ENCODE data around the gene TEX26. TPM values are rescaled to one million over a fixed set of nuclear protein-coding genes. Genes with fewer than 3 reads are reported as not detected.

Gene TEX26
- total and polyA plus RNA-seq, 7 experiments from 2014 or later, result not detected

DNA sequence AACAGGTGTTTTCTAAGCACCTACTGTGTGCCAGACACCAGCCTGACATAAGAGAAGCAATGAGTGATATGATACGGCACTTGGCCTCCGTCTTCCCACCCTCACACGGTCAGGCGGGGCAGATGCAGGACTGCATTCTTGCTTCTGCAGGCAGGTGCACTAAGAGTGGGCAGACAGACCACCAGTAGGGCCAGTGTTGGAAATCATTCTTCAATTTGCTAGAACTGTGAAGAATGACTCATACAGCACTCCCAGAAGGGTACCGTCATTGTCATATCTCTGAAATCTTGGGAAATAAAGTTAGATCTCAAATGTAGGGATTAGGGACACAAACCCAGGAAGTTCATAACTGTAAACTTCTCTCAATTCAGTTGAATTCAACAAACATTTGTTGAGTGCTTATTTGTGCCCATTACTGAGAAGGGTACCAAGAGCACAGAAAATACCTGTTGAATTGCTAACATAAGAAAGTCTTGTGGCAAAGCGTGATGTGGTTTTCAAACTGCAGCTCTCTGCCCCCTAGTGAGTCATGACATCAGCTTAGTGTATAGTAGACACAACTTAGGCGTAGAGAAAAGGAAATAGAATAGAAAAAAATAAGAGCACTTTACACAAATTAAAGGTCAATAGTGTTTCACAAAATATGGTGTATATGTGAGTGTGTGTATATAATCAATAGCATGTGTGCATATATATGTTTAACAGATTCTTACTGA lies 76.1 kb downstream of the TEX26 start:
- intact Hi-C loops (cut with micrococcal nuclease), result no loop called here
- Histone ChIP-seq H3K27me3 (ENCODE audit: control insufficient read depth in 2 of 2, insufficient read depth in 2 of 2, low read length in 2 of 2) (no peaks in the 10 kb centered on the region), H3K9me3 (ENCODE audit: control insufficient read depth in 2 of 3, low read length in 3 of 3) (no peaks in the 10 kb centered on the region), H3K4me1 (ENCODE audit: control insufficient read depth in 2 of 2, insufficient read depth in 2 of 2, low read length in 2 of 2) (no peaks in the 10 kb centered on the region), H3K27ac (ENCODE audit: low read depth, low read length) (no peak overlapping the region), H3K4me3 (ENCODE audit: low read length) (no peak overlapping the region), H3K36me3 (ENCODE audit: control insufficient read depth in 2 of 3, insufficient read depth in 3 of 3, low read length in 3 of 3) (no peaks in the 10 kb centered on the region)
- ATAC-seq, result no peak
- Mint-ChIP-seq H3K4me3 (no peak overlapping the region), H3K27ac (no peak overlapping the region), H3K36me3 (no peaks in the 10 kb centered on the region), H3K27me3 (peaks cover 20 to 52% (median 22%) of the 10 kb centered on the region in 5 donors), H3K9me3 (peaks cover 0 to 3% (median 0%) of the 10 kb centered on the region in 11 donors), H3K4me1 (no peaks in the 10 kb centered on the region)
- ChIA-PET CTCF (no interaction called here), POLR2A (no interaction called here)
- no peak for DNase-seq

DNA sequence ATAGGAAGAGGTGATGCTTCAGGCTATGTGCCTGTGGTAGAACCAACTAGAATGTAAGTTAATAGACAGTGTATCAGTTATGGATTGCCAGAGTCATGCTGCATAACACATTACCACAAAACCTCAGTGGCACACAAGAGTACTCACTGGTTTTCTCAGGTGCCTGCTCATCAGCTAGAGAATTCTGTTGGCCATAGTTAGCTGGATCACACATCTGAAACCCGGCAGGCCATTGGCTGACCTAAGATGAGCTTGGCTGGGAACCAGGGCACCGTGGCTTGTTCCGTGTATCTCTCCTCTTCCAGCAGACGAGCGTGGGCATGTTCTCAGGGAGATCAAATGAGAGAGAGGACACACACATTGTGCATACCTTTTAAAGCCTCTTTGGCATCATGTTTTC lies 76.7 kb downstream of the TEX26 start:
- no peaks in the 10 kb centered on the region for H3K4me1 Mint-ChIP-seq
- CTCF ChIA-PET, result no interaction called here
- no peak overlapping the region for H3K27ac Mint-ChIP-seq
- H3K27ac ChIP-seq (ENCODE audit: low read depth, low read length), result no peak overlapping the region
- H3K27me3 Mint-ChIP-seq, result peaks cover 21 to 57% (median 25%) of the 10 kb centered on the region in 5 donors
- H3K4me1 ChIP-seq (ENCODE audit: control insufficient read depth in 2 of 2, insufficient read depth in 2 of 2, low read length in 2 of 2), result no peaks in the 10 kb centered on the region
- no peak overlapping the region for H3K4me3 ChIP-seq (ENCODE audit: low read length)
- H3K27me3 ChIP-seq (ENCODE audit: control insufficient read depth in 2 of 2, insufficient read depth in 2 of 2, low read length in 2 of 2), result no peaks in the 10 kb centered on the region
- POLR2A ChIA-PET, result no interaction called here
- ATAC-seq (no peak), DNase-seq (no peak)
- peaks cover 0 to 3% (median 0%) of the 10 kb centered on the region in 11 donors for H3K9me3 Mint-ChIP-seq
- no peaks in the 10 kb centered on the region for H3K9me3 ChIP-seq (ENCODE audit: control insufficient read depth in 2 of 3, low read length in 3 of 3)
- no peaks in the 10 kb centered on the region for H3K36me3 ChIP-seq (ENCODE audit: control insufficient read depth in 2 of 3, insufficient read depth in 3 of 3, low read length in 3 of 3)
- H3K36me3 Mint-ChIP-seq, result no peaks in the 10 kb centered on the region
- no peak overlapping the region for H3K4me3 Mint-ChIP-seq
- intact Hi-C loops (cut with micrococcal nuclease), result no loop called here

DNA sequence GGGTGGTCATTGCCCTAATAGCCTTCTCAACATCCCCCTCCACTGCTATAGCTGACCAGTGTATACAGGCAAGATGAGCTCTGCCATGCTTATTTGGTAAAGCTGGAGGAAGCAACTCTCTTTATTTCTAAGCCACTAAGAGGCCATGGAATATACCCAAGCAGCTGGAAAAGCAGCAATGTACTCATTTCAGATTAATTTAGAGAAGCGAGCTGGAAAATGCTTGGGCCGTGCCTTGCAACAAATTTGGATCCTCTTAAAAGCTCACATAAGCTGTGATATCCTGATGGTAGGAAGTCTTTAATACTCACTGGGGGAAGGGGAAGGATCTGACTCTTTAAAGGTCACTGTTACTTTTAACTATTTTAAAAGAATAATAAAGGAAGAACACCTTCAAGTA lies 77.8 kb downstream of the TEX26 start:
- no peaks in the 10 kb centered on the region for H3K4me1 Mint-ChIP-seq
- POLR2A ChIA-PET, result no interaction called here
- H3K27ac Mint-ChIP-seq, result no peak overlapping the region
- Histone ChIP-seq H3K36me3 (ENCODE audit: control insufficient read depth in 2 of 3, insufficient read depth in 3 of 3, low read length in 3 of 3) (no peaks in the 10 kb centered on the region), H3K27ac (ENCODE audit: low read depth, low read length) (no peak overlapping the region), H3K4me1 (ENCODE audit: control insufficient read depth in 2 of 2, insufficient read depth in 2 of 2, low read length in 2 of 2) (no peaks in the 10 kb centered on the region), H3K4me3 (ENCODE audit: low read length) (no peak overlapping the region), H3K27me3 (ENCODE audit: control insufficient read depth in 2 of 2, insufficient read depth in 2 of 2, low read length in 2 of 2) (no peaks in the 10 kb centered on the region), H3K9me3 (ENCODE audit: control insufficient read depth in 2 of 3, low read length in 3 of 3) (no peaks in the 10 kb centered on the region)
- ATAC-seq, result no peak
- H3K27me3 Mint-ChIP-seq, result peaks cover 21 to 66% (median 27%) of the 10 kb centered on the region in 5 donors
- CTCF ChIA-PET, result no interaction called here
- peaks cover 0 to 3% (median 0%) of the 10 kb centered on the region in 11 donors for H3K9me3 Mint-ChIP-seq
- H3K36me3 Mint-ChIP-seq, result no peaks in the 10 kb centered on the region
- no peak overlapping the region for H3K4me3 Mint-ChIP-seq
- no peak for DNase-seq
- intact Hi-C loops (cut with micrococcal nuclease), result no loop called here

DNA sequence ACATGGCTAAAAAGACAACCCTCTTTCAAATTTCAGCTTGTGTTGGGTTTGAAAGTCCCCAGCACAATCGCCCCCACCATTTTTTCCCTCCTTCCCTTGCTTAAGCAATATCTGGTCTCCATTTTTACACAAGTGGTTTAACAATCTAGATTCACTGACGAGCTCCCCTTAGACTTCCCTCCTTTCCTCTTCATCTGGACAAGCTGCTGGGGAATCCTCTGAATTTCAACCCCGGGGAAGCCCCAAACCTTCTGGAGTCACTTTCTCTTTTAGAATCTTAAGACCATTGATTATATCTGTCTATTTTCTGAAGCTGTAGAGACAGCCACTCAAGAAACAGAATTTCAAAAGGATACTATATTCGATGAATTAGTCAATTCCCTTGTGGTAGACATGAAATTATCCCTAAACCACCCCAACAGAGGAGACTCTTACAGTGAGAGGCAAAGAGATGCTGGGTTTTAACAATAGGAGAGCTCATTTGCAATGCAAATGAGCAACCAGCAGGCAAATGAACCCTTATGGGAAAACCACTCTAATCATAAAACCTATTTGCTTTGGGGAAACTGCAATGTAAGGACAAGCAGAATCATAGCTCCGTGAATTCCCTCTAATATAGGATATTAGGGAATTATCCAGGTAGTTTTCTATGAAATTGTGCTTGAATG lies 78.9 kb downstream of the TEX26 start:
- no peak overlapping the region for H3K4me3 Mint-ChIP-seq
- H3K27me3 ChIP-seq (ENCODE audit: control insufficient read depth in 2 of 2, insufficient read depth in 2 of 2, low read length in 2 of 2), result no peaks in the 10 kb centered on the region
- no peak overlapping the region for H3K27ac ChIP-seq (ENCODE audit: low read depth, low read length)
- H3K27ac Mint-ChIP-seq, result no peak overlapping the region
- ATAC-seq, result no peak
- H3K36me3 Mint-ChIP-seq, result no peaks in the 10 kb centered on the region
- CTCF ChIA-PET, result no interaction called here
- no peaks in the 10 kb centered on the region for H3K36me3 ChIP-seq (ENCODE audit: control insufficient read depth in 2 of 3, insufficient read depth in 3 of 3, low read length in 3 of 3)
- H3K9me3 ChIP-seq (ENCODE audit: control insufficient read depth in 2 of 3, low read length in 3 of 3), result no peaks in the 10 kb centered on the region
- POLR2A ChIA-PET, result no interaction called here
- peaks cover 15 to 63% (median 26%) of the 10 kb centered on the region in 5 donors for H3K27me3 Mint-ChIP-seq
- H3K4me1 ChIP-seq (ENCODE audit: control insufficient read depth in 2 of 2, insufficient read depth in 2 of 2, low read length in 2 of 2), result no peaks in the 10 kb centered on the region
- no peak for DNase-seq
- intact Hi-C loops (cut with micrococcal nuclease), result no loop called here
- H3K9me3 Mint-ChIP-seq, result peaks cover 0 to 2% (median 0%) of the 10 kb centered on the region in 11 donors
- H3K4me1 Mint-ChIP-seq, result no peaks in the 10 kb centered on the region
- H3K4me3 ChIP-seq (ENCODE audit: low read length), result no peak overlapping the region

DNA sequence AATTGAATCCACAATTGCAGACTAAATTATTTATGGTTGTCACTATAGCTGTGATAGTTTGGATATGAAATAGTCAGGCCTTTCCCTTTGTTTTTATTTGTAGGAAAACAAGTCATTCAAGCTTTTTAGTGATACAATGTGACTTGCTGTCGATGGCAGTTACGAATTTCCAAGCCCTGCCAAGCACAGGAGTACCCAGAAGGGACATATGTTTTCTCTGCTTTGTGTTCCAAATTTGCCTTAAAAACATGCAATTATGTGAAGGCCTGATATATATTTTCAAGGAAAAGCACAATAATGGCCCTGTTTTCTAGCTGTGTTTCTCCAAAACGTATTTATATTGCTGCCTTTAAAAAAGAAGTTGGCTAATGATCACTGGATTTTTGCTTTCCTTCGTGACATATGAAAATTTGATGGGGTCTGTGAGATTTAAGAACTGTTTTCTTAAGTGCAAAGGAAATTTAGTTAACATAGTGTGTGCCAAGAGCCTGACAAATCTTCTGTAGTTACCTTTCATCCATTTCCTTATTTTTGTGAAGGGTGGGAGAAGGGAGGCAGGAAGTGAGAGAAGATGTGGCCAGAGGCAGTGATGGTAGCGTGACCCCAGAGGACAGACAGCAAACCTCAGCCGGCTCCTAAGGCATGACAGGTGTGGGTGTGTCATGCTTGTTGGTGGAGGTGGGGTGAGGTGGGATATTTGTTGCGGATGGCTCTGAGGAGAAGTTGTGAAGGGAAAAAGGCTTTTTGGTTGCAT lies 79.6 kb downstream of the TEX26 start:
- no peak for DNase-seq
- ChIA-PET CTCF (no interaction called here), POLR2A (no interaction called here)
- no peak for ATAC-seq
- Histone ChIP-seq H3K36me3 (ENCODE audit: control insufficient read depth in 2 of 3, insufficient read depth in 3 of 3, low read length in 3 of 3) (no peaks in the 10 kb centered on the region), H3K27ac (ENCODE audit: low read depth, low read length) (no peak overlapping the region), H3K4me3 (ENCODE audit: low read length) (no peak overlapping the region), H3K27me3 (ENCODE audit: control insufficient read depth in 2 of 2, insufficient read depth in 2 of 2, low read length in 2 of 2) (no peaks in the 10 kb centered on the region), H3K4me1 (ENCODE audit: control insufficient read depth in 2 of 2, insufficient read depth in 2 of 2, low read length in 2 of 2) (no peaks in the 10 kb centered on the region), H3K9me3 (ENCODE audit: control insufficient read depth in 2 of 3, low read length in 3 of 3) (no peaks in the 10 kb centered on the region)
- Mint-ChIP-seq H3K4me1 (no peaks in the 10 kb centered on the region), H3K36me3 (peaks cover 0 to 2% (median 0%) of the 10 kb centered on the region in 5 donors), H3K9me3 (no peaks in the 10 kb centered on the region), H3K27me3 (peaks cover 16 to 67% (median 28%) of the 10 kb centered on the region in 5 donors), H3K4me3 (no peak overlapping the region), H3K27ac (no peak overlapping the region)
- intact Hi-C loops (cut with micrococcal nuclease), result no loop called here

DNA sequence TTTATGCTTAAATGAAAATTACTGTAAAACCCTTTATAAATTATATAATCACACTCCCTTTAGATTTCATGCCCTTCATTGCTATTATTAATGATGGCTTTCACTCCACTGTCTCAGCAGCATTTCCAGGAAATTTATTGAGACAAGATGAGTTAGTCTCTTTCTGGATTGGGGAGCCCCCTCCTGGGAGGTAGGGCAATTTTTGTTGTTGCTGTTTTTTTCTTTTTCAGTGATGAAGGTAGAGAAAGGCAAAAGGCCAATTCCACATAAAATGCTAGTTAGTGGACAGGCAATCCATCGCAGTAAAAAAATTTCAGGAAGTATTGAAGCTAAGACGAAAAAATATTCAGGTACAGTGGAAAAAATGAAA lies 80.2 kb downstream of the TEX26 start:
- Histone ChIP-seq H3K4me3 (ENCODE audit: low read length) (no peak overlapping the region), H3K27me3 (ENCODE audit: control insufficient read depth in 2 of 2, insufficient read depth in 2 of 2, low read length in 2 of 2) (no peaks in the 10 kb centered on the region), H3K9me3 (ENCODE audit: control insufficient read depth in 2 of 3, low read length in 3 of 3) (peaks cover 0 to 3% (median 0%) of the 10 kb centered on the region in 3 experiments), H3K36me3 (ENCODE audit: control insufficient read depth in 2 of 3, insufficient read depth in 3 of 3, low read length in 3 of 3) (no peaks in the 10 kb centered on the region), H3K27ac (ENCODE audit: low read depth, low read length) (no peak overlapping the region), H3K4me1 (ENCODE audit: control insufficient read depth in 2 of 2, insufficient read depth in 2 of 2, low read length in 2 of 2) (no peaks in the 10 kb centered on the region)
- Mint-ChIP-seq H3K27ac (no peak overlapping the region), H3K4me3 (no peak overlapping the region), H3K36me3 (peaks cover 0 to 3% (median 0%) of the 10 kb centered on the region in 5 donors), H3K9me3 (no peaks in the 10 kb centered on the region), H3K27me3 (peaks cover 17 to 66% (median 25%) of the 10 kb centered on the region in 5 donors), H3K4me1 (no peaks in the 10 kb centered on the region)
- POLR2A ChIA-PET, result no interaction called here
- DNase-seq (no peak), ATAC-seq (no peak)
- CTCF ChIA-PET, result no interaction called here
- intact Hi-C loops (cut with micrococcal nuclease), result no loop called here
